GM18505 (cell line): ENCODE results near the gene FRAS1.

Experiments
- ATAC-seq: cut with Tn5 transposase; IDR thresholded peaks from one replicate; pipeline ENCODE4 v1.9.1; 2021; ENCODE audit not compliant: unreplicated experiment
- POLR2A ChIP-seq: IDR thresholded peaks from 4 replicates; pipeline ENCODE4 v1.6.1; 2011; ENCODE audit warnings: borderline replicate concordance; ENCODE audit not compliant: insufficient read depth, insufficient read length; ENCODE audit errors: extremely low read depth

FRAS1 gene

GRCh38 chr4:78397292-78397630 lies 340.1 kb downstream of the FRAS1 start:
- ATAC-seq: no peak
- TF ChIP-seq POLR2A: no peak

- TF ChIP-seq POLR2A: no peak
- ATAC-seq: no peak
These were observed 352.6 kb downstream of the FRAS1 start for GRCh38 chr4:78409612-78410202.

DNA sequence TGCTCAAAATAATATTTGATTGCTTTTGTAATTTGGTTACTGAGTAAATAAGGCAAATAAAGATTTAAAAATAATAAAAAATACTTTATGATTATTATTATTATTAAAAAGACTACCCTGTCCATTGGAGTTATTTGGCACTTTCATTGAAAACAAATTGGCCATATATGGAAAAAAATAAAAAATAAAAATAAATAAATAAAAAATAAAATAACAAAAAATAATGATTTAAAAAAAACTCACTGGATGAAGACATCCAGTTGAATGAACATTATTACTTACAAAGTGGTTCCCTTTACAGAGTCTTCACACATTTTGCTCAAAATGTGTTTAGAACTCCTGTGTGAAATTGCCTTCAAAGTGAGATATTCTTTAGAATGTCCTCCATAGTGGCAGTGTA lies 353.1 kb downstream of the FRAS1 start:
- TF ChIP-seq POLR2A: no peak
- no peak for ATAC-seq

DNA sequence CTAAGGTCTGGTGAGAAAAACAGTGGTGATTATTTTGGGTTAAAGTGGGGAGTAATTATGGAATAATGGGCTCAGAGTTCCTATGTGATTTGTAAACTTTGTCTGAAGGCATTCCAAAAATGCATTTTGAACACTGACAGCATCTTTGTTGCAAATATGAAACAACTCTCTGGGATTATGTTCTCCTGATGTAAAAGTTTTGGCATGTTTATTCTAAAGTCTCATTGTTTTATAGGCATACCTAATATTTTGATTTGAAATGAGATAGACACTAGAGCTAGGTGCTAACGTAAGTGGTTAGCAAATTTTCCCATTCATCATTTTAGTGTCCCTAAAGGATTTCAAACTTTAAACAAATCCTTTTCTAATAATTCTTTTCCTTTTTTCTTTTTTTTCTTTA lies 353.6 kb downstream of the FRAS1 start:
- ATAC-seq: no peak
- no peak for TF ChIP-seq POLR2A

- ATAC-seq: no peak
- no peak for TF ChIP-seq POLR2A
These were observed 357.0 kb downstream of the FRAS1 start for GRCh38 chr4:78414116-78414515.

DNA sequence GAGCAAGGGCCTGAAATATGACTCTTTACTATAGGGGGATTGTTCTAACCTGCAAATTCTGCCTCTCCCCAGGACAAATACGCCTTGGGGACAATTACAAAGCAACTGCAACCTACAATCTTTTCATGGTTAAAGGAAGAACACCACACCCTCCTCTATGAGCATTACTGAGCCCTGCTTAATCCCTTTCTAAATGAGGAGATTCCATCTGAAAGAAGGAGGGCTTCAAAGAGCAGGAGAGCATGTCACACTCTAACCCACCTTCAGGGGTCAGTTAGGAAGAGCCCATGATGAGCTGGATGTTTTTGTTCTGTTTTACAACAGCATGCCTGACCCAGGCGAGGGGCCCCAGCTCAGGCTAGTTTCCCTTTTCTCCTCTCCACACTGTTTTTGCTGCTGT lies 360.5 kb downstream of the FRAS1 start:
- ATAC-seq: no peak
- no peak for TF ChIP-seq POLR2A

- ATAC-seq: no peak
- TF ChIP-seq POLR2A: no peak
These were observed 361.3 kb downstream of the FRAS1 start for GRCh38 chr4:78418406-78418805.

DNA sequence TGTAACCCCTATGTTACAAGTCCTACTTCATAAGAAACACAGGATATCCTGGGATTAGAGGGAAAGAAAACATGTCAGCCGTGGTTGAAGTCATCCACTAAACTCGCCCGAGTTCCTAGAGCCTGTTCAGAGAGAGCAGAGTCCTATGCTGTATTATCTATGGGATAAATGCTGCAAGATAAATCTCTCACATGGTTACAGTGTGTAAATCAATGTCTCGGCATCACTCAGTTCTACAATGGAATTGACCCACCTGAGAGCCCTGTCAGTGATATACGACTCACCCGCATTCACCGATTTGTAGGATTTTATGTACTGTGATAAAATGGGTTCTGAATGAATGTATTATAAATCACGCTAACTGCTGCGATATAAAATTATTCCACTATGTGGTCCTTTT lies 366.7 kb downstream of the FRAS1 start:
- no peak for TF ChIP-seq POLR2A
- no peak for ATAC-seq

GRCh38 chr4:78424461-78424860 lies 367.3 kb downstream of the FRAS1 start:
- no peak for ATAC-seq
- TF ChIP-seq POLR2A: no peak

GRCh38 chr4:78426972-78427371 lies 369.8 kb downstream of the FRAS1 start:
- ATAC-seq: no peak
- no peak for TF ChIP-seq POLR2A

DNA sequence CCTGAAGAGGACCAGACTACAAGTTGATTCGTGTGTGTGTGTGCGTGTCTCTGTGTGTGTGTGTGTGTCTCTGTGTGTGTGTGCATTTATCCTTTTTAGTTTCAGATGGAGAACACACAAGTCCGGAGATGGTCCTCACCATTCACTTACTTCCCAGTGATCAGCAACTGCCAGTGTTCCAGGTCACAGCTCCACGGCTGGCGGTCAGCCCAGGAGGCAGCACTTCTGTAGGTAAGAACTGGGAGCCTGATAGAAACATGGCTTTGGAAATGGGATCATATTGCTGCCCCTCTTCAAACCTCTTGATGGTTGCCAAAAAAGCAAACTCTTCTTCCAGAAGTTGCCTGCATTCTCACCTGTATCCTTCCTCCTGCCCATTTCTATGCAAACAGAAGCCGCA lies 371.9 kb downstream of the FRAS1 start:
- ATAC-seq: no peak
- no peak for TF ChIP-seq POLR2A

- no peak for TF ChIP-seq POLR2A
- ATAC-seq: no peak
These were observed 375.8 kb downstream of the FRAS1 start for GRCh38 chr4:78432896-78433295.

DNA sequence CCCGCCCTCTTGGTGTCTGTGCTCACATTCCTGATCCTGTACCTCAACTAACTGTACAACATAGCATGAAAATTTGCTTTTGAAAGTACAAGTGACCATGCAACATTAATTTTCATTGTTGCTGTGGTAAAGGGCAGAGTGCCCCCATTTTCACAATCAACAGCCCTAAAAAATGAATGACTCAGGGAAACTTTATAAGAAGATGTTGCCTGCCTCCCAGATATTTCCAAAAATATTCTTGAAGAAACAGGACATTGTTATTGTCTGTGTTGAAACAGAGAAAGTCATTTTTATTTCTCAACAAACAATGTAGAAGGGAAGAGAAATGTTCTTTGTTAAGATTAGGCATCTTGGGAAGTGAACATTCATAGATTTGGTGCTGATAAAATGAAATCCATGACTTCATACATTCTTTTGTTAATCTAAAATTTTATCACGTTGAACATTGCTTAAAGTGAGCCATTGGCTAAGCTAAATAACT lies 380.5 kb downstream of the FRAS1 start:
- no peak for TF ChIP-seq POLR2A

GRCh38 chr4:78439328-78439727 lies 382.2 kb downstream of the FRAS1 start:
- no peak for TF ChIP-seq POLR2A
- no peak for ATAC-seq

More for the DNA sequence above, 380.5 kb downstream of the FRAS1 start:
- ATAC-seq: no peak

GRCh38 chr4:78441756-78442155 lies 384.6 kb downstream of the FRAS1 start:
- no peak for ATAC-seq
- TF ChIP-seq POLR2A: no peak
